ENCODE measurements around the gene HS3ST5.

HS3ST5 gene

GRCh38 chr6:114119056-114119455 is 223.8 kb downstream of the HS3ST5 start:
- no peaks in the 10 kb centered on the region for H3K36me3 ChIP-seq (ENCODE audit: insufficient read depth, low read length)
- no peaks in the 10 kb centered on the region for H3K27me3 ChIP-seq (ENCODE audit: insufficient read depth, low read length)
- no peaks in the 10 kb centered on the region for H3K9me3 ChIP-seq (ENCODE audit: insufficient read depth, low read depth, low read length)
- no peak overlapping the region for H3K9ac ChIP-seq (ENCODE audit: low read depth, low read length)
- no peak overlapping the region for H3K4me3 ChIP-seq (ENCODE audit: low read length)
- 91% methylated on average over 2 of the region's 2 CpGs for WGBS
- H3K4me1 ChIP-seq (ENCODE audit: insufficient read depth, low read length): peaks cover 12% of the 10 kb centered on the region
- no peak overlapping the region for H3K27ac ChIP-seq (ENCODE audit: low read depth, low read length)

GRCh38 chr6:114115652-114116051 is 227.2 kb downstream of the HS3ST5 start:
- 89% methylated on average over 1 of the region's 1 CpG for WGBS
- no peaks in the 10 kb centered on the region for H3K36me3 ChIP-seq (ENCODE audit: insufficient read depth, low read length)
- no peak overlapping the region for H3K4me3 ChIP-seq (ENCODE audit: low read length)
- H3K9ac ChIP-seq (ENCODE audit: low read depth, low read length): no peak overlapping the region
- no peak overlapping the region for H3K27ac ChIP-seq (ENCODE audit: low read depth, low read length)
- no peaks in the 10 kb centered on the region for H3K27me3 ChIP-seq (ENCODE audit: insufficient read depth, low read length)
- H3K4me1 ChIP-seq (ENCODE audit: insufficient read depth, low read length): no peaks in the 10 kb centered on the region
- no peaks in the 10 kb centered on the region for H3K9me3 ChIP-seq (ENCODE audit: insufficient read depth, low read depth, low read length)

GRCh38 chr6:114108119-114109002 is 234.5 kb downstream of the HS3ST5 start:
- Histone ChIP-seq H3K9me3 (ENCODE audit: insufficient read depth, low read depth, low read length) (no peaks in the 10 kb centered on the region), H3K27ac (ENCODE audit: low read depth, low read length) (no peak overlapping the region), H3K27me3 (ENCODE audit: insufficient read depth, low read length) (no peaks in the 10 kb centered on the region), H3K9ac (ENCODE audit: low read depth, low read length) (no peak overlapping the region), H3K4me3 (ENCODE audit: low read length) (no peak overlapping the region), H3K4me1 (ENCODE audit: insufficient read depth, low read length) (no peaks in the 10 kb centered on the region), H3K36me3 (ENCODE audit: insufficient read depth, low read length) (no peaks in the 10 kb centered on the region)
- 47% methylated on average over 11 of the region's 11 CpGs for WGBS

GRCh38 chr6:114106020-114106419 is 236.8 kb downstream of the HS3ST5 start:
- no peak overlapping the region for H3K4me3 ChIP-seq (ENCODE audit: low read length)
- 90% methylated on average over 2 of the region's 3 CpGs for WGBS
- H3K27ac ChIP-seq (ENCODE audit: low read depth, low read length): no peak overlapping the region
- H3K27me3 ChIP-seq (ENCODE audit: insufficient read depth, low read length): no peaks in the 10 kb centered on the region
- no peaks in the 10 kb centered on the region for H3K4me1 ChIP-seq (ENCODE audit: insufficient read depth, low read length)
- no peaks in the 10 kb centered on the region for H3K9me3 ChIP-seq (ENCODE audit: insufficient read depth, low read depth, low read length)
- H3K9ac ChIP-seq (ENCODE audit: low read depth, low read length): no peak overlapping the region
- H3K36me3 ChIP-seq (ENCODE audit: insufficient read depth, low read length): no peaks in the 10 kb centered on the region

GRCh38 chr6:114101255-114101654 is 241.6 kb downstream of the HS3ST5 start:
- H3K9ac ChIP-seq (ENCODE audit: low read depth, low read length): no peak overlapping the region
- H3K4me3 ChIP-seq (ENCODE audit: low read length): no peak overlapping the region
- no peaks in the 10 kb centered on the region for H3K9me3 ChIP-seq (ENCODE audit: insufficient read depth, low read depth, low read length)
- WGBS: 100% methylated on average over 1 of the region's 1 CpG
- H3K36me3 ChIP-seq (ENCODE audit: insufficient read depth, low read length): no peaks in the 10 kb centered on the region
- H3K27ac ChIP-seq (ENCODE audit: low read depth, low read length): no peak overlapping the region
- H3K27me3 ChIP-seq (ENCODE audit: insufficient read depth, low read length): no peaks in the 10 kb centered on the region
- H3K4me1 ChIP-seq (ENCODE audit: insufficient read depth, low read length): no peaks in the 10 kb centered on the region

- Histone ChIP-seq H3K9ac (ENCODE audit: low read depth, low read length) (no peak overlapping the region), H3K27me3 (ENCODE audit: insufficient read depth, low read length) (no peaks in the 10 kb centered on the region), H3K36me3 (ENCODE audit: insufficient read depth, low read length) (no peaks in the 10 kb centered on the region), H3K4me1 (ENCODE audit: insufficient read depth, low read length) (no peaks in the 10 kb centered on the region), H3K27ac (ENCODE audit: low read depth, low read length) (no peak overlapping the region), H3K9me3 (ENCODE audit: insufficient read depth, low read depth, low read length) (no peaks in the 10 kb centered on the region), H3K4me3 (ENCODE audit: low read length) (no peak overlapping the region)
- 91% methylated on average over 8 of the region's 10 CpGs for WGBS
These were observed 242.4 kb downstream of the HS3ST5 start for GRCh38 chr6:114100215-114100994.

- H3K27me3 ChIP-seq (ENCODE audit: insufficient read depth, low read length): no peaks in the 10 kb centered on the region
- no peaks in the 10 kb centered on the region for H3K4me1 ChIP-seq (ENCODE audit: insufficient read depth, low read length)
- WGBS: 8% methylated on average over 2 of the region's 2 CpGs
- H3K4me3 ChIP-seq (ENCODE audit: low read length): no peak overlapping the region
- no peaks in the 10 kb centered on the region for H3K9me3 ChIP-seq (ENCODE audit: insufficient read depth, low read depth, low read length)
- H3K9ac ChIP-seq (ENCODE audit: low read depth, low read length): no peak overlapping the region
- no peaks in the 10 kb centered on the region for H3K36me3 ChIP-seq (ENCODE audit: insufficient read depth, low read length)
- no peak overlapping the region for H3K27ac ChIP-seq (ENCODE audit: low read depth, low read length)
These were observed 246.2 kb downstream of the HS3ST5 start for GRCh38 chr6:114096561-114097172.

- Histone ChIP-seq H3K4me1 (ENCODE audit: insufficient read depth, low read length) (no peaks in the 10 kb centered on the region; the same call in 1 of the 2 replicates), H3K36me3 (ENCODE audit: insufficient read depth, low read length) (no peaks in the 10 kb centered on the region), H3K4me3 (ENCODE audit: low read length) (no peak overlapping the region), H3K9me3 (ENCODE audit: insufficient read depth, low read depth, low read length) (no peaks in the 10 kb centered on the region), H3K9ac (ENCODE audit: low read depth, low read length) (no peak overlapping the region), H3K27me3 (ENCODE audit: insufficient read depth, low read length) (no peaks in the 10 kb centered on the region), H3K27ac (ENCODE audit: low read depth, low read length) (no peak overlapping the region)
- WGBS: 100% methylated on average over 1 of the region's 2 CpGs
These were observed 249.9 kb downstream of the HS3ST5 start for GRCh38 chr6:114092943-114093342.

- H3K9ac ChIP-seq (ENCODE audit: low read depth, low read length): no peak overlapping the region
- 81% methylated on average over 4 of the region's 4 CpGs for WGBS
- no peak overlapping the region for H3K4me3 ChIP-seq (ENCODE audit: low read length)
- no peaks in the 10 kb centered on the region; the same call in 1 of the 2 replicates for H3K4me1 ChIP-seq (ENCODE audit: insufficient read depth, low read length)
- H3K9me3 ChIP-seq (ENCODE audit: insufficient read depth, low read depth, low read length): no peaks in the 10 kb centered on the region
- H3K36me3 ChIP-seq (ENCODE audit: insufficient read depth, low read length): no peaks in the 10 kb centered on the region
- no peaks in the 10 kb centered on the region for H3K27me3 ChIP-seq (ENCODE audit: insufficient read depth, low read length)
- no peak overlapping the region for H3K27ac ChIP-seq (ENCODE audit: low read depth, low read length)
These were observed 252.2 kb downstream of the HS3ST5 start for GRCh38 chr6:114090626-114091025.

- Histone ChIP-seq H3K36me3 (ENCODE audit: insufficient read depth, low read length) (no peaks in the 10 kb centered on the region), H3K27me3 (ENCODE audit: insufficient read depth, low read length) (no peaks in the 10 kb centered on the region), H3K4me3 (ENCODE audit: low read length) (no peak overlapping the region), H3K9me3 (ENCODE audit: insufficient read depth, low read depth, low read length) (no peaks in the 10 kb centered on the region), H3K27ac (ENCODE audit: low read depth, low read length) (no peak overlapping the region), H3K4me1 (ENCODE audit: insufficient read depth, low read length) (peaks cover 5% of the 10 kb centered on the region; the same call in 1 of the 2 replicates), H3K9ac (ENCODE audit: low read depth, low read length) (no peak overlapping the region)
- 94% methylated on average over 2 of the region's 2 CpGs for WGBS
These were observed 255.3 kb downstream of the HS3ST5 start for GRCh38 chr6:114087496-114087895.

- Histone ChIP-seq H3K27me3 (ENCODE audit: insufficient read depth, low read length) (no peaks in the 10 kb centered on the region), H3K9ac (ENCODE audit: low read depth, low read length) (no peak overlapping the region), H3K27ac (ENCODE audit: low read depth, low read length) (no peak overlapping the region), H3K4me3 (ENCODE audit: low read length) (no peak overlapping the region), H3K4me1 (ENCODE audit: insufficient read depth, low read length) (peaks cover 5% of the 10 kb centered on the region; the same call in 1 of the 2 replicates), H3K9me3 (ENCODE audit: insufficient read depth, low read depth, low read length) (no peaks in the 10 kb centered on the region), H3K36me3 (ENCODE audit: insufficient read depth, low read length) (no peaks in the 10 kb centered on the region)
- 94% methylated on average over 2 of the region's 2 CpGs for WGBS
These were observed 257.6 kb downstream of the HS3ST5 start for GRCh38 chr6:114085211-114085610.

Measured in HUES64 (cell line).